HG03457 (cell line): ENCODE measurements around the gene KCNJ5.

Experiments
- ATAC-seq: cut with Tn5 transposase; IDR thresholded peaks from one replicate; pipeline ENCODE4 v1.9.1; 2021; ENCODE audit warnings: moderate number of reproducible peaks; ENCODE audit not compliant: unreplicated experiment

KCNJ5 gene

DNA sequence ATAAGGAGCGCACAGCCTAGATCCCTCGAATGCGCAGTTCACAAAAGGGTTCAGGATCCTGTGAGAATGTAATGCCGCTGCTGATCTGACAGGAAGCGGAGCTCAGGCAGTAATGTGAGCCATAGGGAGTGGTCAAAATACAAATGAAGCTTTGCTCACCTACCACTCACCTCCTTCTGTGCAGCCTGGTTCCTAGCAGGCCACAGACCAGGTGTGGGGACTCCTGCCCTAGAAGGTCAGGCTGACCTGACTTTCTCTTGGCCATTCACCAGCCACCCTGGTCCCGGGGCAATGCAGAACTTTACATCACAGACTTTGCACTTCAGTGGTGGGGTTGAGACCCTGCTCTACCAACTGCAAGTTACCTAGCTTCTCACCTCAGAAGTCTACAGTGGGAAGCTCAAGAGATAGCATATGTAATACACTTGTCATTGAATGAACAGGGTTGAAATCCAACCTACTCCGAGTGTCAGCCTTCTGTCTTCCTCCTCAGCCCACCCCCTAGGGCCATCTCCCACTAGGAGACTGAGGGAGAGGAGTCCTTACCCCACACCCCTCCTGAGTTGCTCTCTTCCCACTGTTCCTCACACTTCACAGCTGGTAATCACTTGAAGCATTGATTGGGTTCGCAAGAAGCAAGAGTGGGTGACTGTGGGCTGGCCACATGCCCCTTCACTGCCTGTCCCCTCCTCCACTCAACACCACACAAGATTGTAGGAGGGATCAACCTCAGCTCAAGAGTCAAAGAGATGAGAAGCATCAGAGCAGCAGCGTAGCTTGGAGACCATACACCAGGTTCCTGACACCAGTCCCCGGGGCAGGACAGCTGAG, 22.1 kb upstream of the KCNJ5 start:
- ATAC-seq, result no peak

DNA sequence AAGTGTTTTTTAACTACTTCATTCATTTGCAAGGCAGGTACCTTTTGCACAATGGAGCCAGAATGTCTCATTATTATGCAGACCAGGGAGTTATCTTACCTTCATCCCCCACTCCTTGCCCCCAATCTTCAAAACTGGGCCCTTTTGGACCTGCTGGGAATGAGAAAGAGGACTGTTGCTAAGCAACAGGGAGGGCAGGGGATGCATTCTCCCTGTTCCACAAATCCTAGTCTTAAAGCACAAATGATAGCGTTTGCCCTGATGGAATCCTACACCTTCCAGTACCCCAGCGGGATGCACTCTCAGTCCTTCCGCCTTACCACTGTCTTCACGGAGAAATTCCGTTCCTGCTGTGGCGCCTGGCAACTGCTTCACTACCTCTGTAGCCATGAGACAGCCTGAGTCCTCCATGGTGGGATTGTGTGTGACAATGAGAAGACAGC, 20.0 kb upstream of the KCNJ5 start:
- ATAC-seq, result no peak

DNA sequence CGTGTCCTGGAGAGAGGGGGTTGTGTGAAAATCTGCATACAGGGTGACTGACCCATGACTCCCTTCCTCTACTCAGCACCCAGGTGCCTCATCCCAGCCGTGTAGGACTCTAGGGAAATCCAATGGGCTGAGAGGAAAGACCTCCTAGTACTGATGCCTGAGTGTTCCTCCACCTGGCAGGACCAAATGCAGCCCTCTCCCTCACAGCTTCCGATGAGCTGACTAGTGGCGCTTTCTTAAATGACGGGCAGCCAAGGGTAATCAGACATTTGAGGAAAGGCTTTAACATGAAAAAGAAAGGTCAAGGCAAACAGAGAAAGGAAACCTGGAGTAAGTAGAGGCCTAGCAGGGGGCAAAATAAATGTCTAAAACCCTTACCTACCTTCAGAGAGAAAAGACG, 19.1 kb upstream of the KCNJ5 start:
- no peak for ATAC-seq

DNA sequence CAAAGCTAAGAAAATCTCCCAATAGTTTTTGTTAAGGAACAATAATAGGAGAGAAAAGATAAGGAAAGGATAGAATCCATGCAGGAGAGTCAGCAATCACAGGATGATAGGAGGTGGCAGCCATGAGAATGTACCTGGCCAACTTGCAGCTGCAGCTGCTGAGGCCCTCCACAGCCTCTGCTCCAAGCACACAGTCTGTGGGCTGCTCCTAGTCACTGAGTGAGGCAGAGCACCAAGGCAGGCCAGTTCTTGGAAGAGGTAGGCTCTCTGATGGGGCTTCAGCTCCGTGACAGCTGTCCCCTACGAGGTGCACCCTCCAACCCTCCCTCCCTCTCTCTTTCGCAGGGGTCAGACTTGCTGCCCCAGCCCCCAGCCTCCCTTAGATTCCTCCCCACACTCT, 18.6 kb upstream of the KCNJ5 start:
- ATAC-seq, result no peak

DNA sequence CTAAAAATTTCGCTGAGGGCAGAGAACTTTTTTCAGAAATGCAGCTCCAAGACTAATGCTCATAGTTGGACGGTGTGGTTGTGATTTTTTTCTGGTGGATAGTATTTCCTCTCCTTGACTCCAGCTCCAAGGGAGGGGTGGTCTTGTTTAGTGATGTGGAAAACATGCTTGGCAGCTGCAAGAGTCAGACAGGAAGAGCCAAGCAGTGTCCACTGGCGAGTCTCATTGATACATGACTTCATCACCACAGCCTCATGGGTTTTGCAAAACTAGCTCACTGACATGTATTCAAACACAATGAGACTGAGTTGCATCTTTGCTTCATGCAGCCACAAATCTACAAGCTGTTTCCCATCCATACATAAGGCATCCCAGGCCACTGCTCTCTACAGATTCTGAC, 16.7 kb upstream of the KCNJ5 start:
- no peak for ATAC-seq

DNA sequence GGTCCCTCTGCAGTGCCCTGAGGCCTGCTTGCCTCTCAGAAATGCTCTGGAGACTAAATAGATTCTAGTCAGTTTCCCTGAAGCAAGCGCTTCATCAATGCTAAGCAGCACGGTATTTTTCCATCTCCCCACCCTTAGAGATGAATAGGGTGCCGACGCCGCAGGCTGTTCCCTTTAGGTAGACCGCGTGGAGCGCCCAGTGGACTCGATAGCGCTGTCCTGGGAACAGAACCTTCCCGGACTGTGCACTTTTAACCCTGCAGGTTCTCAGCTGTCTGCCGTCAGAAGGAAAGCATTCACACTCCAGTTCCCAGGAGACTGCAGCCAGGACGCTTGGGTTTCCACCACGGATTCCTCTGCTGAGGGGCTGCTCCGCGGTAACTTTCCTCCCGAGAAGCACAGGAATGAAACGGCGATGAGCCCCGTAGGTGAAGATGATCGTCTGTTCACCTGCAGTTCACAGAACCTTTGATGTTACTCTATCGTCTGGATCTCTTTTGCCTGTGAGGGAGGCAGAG, 15.0 kb upstream of the KCNJ5 start:
- no peak for ATAC-seq

DNA sequence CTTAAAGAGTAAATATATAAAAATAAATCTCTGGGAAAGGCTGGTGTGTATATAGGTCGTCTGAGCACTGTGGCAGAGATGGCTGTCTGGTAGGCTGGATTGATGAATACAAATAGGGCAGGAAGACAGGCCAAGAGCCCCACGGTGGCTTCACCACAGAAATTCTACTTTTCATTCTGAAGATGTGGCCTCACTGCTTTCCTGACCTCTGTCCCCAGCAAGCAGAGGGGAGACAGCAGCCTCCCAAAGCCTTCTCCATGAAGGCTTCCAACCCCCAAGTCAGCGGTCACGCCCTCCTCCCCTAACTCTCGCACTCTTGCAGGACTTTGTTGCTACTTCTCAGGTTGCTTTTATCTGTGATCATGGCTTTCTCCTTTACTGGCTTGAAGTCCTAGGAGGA, 13.4 kb upstream of the KCNJ5 start:
- no peak for ATAC-seq

DNA sequence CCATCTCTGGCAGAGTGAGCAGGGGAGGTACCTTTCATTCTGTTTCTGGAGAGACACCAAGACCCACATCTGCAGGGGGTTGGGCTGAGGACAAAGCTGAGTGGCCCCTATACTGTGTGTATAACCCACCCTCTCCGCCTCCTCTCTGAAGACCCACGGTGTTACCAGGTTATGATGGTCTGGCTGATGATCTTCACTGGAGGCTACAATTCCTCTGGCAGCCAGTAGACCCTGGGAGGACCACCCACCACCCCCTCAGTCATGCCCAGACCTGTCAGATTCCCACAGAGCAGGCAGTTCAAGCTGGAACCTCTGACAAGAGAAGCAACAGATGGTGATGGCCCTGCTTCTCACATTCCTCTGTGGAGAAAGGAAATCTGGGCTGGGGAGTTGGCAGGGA, 12.7 kb upstream of the KCNJ5 start:
- no peak for ATAC-seq

DNA sequence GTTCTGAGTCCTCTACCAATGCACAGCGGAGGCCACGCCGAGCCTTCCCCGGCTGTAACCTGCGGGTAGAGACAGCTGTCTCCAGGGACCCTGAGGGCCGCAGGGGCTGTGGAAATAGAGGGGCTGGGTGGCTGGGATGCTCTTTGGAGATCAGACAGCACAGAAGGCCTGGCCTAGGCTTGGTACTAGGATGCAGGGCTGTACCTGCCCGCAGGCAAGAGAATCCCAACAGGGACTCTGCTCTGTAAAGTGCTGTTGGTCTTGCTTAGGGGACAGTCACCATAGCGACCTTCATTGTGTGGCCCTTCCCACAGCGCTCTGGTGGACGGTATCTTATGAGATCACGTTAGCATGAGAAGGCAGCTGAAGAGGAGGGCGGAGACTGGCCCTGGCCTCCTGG, 11.3 kb upstream of the KCNJ5 start:
- no peak for ATAC-seq

DNA sequence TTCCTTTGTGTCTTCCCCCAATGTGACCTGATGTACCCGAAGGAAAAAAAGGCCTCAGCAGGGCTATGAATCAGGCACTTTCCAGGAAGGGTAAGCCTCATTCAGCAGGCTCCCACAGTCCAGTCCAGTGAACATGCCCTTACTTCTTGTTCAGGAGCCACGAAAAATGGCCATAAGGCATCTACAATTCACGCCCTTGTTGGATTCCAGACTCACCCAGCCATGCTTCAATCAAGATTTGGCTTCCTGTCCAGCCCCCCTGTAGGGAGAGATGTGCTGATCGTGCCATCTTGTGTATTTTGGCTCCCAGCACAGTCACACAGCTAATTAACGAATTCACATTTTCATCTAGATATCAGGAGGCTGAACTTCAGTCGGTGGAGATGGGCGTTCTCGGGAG, 9.9 kb upstream of the KCNJ5 start:
- ATAC-seq, result no peak

DNA sequence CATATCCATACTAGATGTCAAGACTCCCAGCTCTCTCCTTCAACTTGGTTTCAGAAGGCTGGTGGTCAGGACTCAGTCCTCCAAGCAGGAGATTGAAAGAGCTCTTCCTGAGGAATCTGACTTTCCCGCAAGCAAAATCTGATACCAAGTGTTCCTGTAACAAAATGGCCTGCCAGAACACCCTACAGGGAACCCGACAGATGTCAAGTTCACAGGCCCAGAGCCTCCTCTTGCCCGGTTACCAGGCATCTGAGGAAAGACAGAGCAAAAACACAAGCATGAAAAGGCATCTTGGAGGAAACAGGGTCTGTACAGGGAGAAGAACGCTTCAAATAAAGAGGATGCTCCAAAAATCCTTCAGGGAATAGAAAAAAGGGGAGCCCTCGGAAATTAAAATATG, 8.7 kb upstream of the KCNJ5 start:
- no peak for ATAC-seq

DNA sequence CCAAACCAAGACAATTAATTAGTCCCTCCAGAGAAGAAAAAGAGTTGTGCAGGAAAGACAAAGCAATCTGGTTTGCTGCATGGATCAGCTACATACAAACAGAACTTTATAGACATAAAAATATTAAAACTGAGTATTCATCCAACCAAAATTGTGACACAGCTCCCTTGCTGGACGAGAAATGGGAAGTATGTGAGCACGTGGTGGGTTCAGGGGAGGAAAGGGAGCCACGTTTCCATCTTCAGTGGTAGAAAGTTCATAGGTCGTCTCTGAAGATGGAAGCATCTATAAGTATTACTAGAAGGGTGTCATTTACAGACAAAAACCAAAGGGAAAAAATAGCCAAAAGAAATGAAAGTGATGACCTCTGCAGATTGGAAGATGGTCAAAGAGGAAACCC, 7.1 kb upstream of the KCNJ5 start:
- ATAC-seq, result no peak

DNA sequence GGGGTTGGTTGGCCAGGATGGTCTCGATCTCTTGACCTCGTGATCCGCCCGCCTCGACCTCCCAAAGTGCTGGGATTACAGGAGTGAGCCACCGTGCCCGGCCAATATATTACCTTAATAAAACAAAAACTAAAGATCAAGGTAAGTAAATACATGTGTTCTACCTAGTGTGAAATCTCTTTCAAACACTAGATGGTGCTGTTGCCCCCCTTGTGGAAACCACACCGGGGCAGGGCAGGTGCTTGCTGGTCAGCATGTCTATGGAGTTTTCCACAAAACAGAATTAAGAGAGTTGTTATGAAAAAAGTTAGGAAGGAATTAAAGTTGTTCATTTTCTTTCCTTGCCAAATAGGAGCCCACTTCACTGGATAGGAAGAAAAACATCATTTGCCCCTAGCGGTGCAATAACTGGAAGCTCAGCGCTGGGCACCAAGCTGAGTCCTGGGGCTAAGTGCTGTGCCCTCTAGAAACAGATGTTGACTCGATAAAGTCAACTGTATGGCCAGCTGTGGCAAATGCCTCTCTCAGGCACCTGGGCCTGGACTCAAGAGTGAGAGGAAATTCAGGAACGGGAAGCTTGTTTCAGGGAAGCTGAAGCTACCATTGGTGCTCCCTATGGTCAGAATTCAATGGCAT, 6.3 kb upstream of the KCNJ5 start:
- ATAC-seq, result peak; percentile 69

DNA sequence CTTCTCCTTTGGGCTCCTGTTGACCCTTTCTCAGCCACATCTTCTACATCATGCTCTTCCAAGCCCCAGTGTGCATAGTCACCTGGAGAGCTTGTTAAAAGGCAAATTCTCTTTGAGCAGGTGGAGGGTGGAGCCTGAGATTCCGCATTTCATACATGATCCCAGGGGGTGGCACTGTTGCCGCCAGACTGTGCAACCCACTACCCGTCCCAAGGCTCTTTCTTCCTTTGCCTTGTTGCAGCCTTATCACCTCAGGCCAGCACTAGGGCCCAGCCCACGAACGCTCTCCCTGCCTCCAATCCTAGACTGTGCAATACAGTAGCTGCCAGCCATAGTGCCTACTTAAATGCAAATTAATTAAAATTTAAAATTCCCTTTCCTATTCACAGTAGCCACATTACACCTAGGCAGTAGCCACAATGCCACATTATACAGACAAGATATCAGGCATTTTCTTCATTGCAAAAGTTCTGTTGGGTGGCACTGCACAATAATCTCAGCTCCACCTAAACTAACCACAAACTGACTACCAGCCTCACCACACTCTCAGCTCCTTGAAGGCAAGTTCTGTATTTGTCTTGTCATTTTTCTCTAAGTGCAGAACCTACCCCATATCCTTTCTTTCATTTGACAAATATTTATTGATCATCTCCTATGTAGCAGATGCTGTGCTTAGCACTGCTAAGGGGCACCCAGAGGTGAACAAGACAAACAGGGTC, 4.6 kb upstream of the KCNJ5 start:
- no peak for ATAC-seq

DNA sequence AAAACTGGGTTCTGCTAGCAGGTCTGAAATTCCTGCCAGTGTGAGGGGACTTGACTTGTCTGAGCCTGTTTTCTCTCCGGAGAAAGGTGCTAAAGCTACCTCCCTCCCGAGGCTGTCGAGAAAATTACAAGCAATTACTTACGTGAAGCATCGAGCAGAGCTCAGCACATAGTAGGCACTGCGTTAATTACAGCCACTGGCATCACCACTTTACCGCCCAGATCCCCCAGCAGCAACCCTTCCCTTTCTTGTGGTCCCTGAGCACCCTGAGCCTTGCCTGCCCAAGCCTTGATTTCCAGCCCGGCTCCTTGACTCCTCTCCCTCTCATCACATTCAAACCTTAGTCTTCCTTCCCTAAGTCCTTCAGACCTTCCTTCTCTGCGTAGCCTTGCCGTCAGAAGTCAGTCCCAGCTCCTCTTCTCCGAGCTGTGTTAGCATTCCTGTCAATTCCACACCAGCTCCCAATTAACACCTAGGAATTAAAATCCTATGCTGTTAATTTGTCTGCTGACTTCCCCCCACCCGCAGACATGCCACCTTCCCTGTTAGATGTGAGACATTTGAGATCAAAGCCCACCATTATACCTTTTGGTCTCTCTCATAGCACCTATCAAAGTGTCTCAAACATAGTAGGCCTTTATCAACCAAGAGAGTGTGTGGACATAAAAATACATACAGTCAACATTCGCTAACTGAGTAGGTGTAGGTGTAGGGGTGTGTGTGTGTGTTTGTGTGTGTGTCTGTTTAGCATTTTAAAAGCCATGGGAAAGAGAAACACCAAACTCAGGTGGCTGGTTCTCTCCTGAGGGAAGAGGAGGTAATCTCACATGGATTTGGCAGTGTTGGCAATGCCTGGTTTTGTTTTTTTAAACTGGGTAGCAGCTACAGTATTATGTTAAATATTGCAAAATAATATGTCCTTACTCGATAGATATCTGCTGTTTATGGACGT, 2.8 kb upstream of the KCNJ5 start:
- no peak for ATAC-seq

DNA sequence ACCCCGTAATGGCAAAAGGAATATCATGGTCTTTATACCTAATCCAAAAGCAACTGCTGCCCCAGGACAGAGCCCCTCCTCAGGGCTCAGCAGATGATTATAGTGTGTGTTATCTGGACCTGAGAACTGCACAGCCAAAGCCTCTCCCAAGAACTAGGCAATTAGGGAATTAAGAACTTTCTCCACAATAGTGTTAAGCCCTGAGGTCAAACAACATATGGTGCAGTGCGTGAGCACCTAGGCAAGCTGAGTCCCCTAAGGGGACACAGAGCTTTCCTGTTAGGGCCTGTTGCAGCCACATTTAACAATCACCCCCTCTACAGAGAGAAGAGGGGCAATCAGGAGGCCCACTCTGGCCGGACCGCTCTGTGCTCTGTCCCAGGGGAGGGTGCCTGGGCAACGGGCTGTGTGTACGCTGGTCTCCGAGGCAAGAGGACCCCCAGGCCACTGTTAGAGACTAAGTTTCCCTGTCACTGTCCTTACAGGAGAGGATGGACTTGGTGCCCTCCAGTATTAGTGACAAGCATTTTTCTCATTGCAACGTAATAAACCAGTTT, 1.4 kb upstream of the KCNJ5 start:
- no peak for ATAC-seq

DNA sequence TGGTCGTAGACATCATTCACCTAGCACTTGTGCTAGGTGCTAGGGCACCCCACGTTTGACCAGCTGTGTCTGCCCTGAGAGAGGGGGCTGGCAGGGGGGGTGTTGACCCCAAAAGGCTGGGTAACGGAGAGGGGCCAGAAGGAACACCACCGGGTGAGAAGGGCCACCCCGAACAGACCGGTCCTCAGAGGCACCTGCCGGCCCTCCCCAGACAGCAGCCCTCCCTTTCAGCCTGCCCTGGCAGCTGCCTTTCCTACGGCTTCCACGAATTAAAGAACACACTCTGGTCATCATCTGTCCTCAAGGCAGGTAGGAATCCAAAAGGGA, 977 bp upstream of the KCNJ5 start:
- ATAC-seq, result no peak

DNA sequence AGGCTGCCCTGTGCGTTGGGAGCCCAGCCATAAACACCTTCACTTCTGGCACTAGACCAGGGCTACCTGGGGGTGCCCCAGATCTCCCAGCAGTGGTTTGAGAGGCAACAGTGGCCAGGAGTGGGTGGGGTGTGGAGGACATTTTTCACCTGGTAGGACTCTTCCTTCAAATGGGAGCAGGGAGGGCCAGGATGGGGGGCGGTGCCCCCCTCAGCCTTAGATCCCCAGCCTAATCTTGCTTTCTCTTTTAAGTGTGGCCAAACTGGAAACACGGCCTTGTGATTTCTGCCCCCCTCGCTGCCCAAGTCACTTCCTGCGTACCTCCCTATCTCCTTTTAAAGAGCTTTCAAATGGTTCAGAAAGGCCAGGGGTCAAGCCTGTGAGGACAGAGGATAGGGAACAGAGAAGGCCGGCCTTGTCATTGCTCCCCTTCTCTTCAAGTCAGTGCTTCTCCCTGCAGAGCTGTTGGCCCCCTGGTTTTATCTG, 800 bp downstream of the KCNJ5 start:
- ATAC-seq, result no peak

DNA sequence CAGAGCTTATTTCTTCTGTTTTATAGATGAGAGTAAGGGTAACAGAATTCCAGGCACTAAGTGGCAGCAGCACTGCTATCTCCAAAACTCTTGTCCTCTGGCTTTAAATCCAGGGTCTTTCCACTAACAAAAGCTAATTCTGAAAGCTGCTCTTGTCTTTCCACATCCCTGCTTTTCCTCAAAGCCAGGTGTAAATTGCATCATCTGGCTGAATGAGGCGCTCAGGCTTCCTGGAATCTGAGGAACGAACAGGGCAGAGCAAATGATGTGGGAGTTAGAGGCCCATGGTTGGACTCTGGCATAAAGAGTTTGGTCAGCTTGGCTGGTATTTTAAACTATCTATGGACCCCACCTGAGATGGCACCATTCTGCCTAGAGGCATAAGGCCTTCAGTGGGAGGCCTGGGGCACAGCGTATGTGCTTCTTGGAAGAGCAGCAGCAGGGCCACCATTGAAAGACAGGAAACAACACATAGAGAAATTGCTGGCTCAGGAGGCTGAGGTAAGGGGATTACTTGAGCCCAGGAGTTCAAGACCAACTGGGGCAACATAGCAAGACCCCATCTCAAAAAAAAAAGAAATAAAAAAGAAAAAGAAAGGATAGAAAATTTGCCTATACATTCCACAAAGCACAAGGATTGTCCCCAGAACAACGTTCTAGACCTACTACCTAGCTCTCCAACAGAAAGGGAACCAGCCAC, 1.9 kb downstream of the KCNJ5 start:
- ATAC-seq, result no peak
